ENCODE measurements around the gene SERPINB5.
A peak's percentile ranks its signal among the peaks of the same experiment; 100 is the strongest.

The SERPINB5 gene

DNA sequence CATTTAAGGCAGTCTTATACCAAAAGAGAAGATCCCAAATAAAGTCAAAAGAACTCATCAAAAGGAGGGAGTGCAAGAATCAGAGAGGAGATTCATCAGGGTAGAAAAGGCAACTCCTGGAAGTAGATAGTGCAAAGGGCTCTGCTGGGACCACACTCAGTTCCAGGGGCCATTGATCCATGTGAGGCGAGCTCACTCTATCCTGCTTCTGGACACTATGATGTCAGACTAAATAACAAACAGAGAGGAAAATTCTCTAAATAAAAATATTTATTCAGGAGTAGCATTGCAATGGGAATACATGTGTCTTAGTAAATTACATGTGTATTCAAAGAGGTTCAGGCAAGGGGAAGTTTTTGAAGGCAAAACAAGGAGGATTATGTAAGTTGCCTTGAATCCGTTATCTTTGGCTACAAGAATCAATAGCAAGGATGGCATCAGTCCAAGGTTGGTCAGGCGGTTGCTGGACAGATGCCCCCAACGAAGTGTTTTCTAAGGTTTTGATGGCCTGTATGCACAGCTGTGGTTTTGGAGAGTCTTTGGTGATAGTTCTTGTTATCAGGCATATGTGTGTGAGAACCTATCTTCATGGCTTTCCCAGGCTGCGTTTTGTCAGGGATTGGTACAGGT is 52.2 kb downstream of the SERPINB5 start:
- no peak for DNase-seq (ENCODE audit: low spot score)

DNA sequence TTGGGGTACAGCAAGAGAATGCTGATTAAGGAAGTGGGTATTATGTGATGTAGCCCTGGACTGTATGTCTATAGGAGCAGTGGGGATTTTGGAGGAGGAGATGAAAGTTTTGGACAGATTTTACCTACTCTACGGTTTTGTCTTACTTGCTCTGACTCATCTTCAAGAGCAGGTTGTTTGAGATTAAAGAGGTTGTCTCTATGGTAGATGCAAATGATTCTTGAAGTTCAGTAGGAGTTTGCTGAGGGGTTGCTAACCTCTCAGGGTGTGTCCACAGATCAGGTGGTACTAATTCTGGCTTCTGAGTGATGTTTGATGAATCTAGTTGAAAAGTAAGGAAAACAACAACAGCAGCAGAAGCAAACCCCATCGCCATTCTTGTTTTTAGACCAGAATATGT is 55.7 kb downstream of the SERPINB5 start:
- no peak for DNase-seq (ENCODE audit: low spot score)

DNA sequence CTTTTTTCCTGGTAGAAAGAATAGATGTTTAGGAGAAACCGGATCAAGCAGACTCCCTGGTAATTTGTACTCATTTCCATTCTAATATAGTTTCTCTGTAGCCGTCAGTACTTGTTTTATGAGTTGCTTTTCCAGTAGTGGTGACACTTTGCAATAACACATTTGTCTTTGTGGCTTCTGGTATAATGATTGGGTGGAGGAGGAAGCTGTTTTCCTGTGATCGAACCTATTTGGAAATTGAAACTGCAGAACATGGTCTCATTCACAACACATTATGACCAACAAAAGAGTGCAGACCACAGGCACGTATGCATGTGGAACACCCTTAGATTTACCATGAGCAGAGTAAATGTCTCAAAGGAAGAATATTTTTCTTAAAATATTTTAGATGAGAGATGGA is 57.9 kb downstream of the SERPINB5 start:
- no peak for DNase-seq (ENCODE audit: low spot score)

DNA sequence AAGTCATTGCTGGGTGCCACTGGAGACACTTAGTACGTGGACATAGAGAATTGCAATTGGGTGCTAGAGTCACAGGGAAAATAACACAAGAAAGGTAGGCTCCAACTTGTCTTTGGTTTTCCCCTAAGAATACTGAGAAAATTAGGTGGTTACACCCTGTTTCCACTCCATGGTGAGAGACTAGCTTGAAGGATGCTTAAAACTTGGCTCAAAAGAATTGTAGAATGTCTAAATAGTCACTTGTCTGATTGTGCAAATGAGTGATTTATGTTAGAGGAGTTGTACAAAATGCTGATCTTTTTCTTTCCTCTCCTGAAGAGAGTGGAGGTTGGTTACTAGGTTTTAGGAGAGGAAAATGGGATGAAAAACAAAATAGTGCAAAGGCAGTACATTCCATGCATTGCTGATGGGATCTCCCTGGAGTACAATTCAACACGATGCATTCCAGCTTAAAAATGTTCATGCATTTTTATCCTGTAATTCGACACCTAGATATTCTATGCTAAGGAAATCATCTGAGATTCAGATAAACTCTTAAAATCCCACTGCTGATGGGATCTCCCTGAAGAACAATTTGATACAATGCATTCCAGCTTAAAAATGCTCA is 63.2 kb downstream of the SERPINB5 start:
- DNase-seq (ENCODE audit: low spot score): no peak

DNA sequence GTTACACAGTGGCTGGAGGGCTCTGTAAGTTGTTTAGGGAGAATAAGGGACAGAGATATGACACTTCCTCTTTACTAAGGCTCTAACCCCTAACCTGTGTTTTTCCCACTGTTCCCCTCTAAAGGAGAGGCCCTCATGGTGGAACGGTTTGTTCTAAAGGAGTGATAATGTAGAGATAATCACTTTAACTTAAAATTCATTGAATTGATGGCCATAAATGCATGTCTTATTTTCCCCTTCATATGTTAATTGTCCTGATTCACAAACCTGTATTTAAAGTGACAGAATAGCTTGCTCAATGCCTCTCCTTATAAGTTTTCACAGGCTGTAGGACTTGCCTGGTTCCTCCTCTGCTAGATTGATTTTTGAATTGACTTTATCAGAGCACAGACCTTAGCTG is 65.3 kb downstream of the SERPINB5 start, which contains the start of gene SERPINB12:
TSS of gene SERPINB12 (plus strand) at position 301 of the 400 bp plus-strand sequence. CDS start 13,791 bp downstream, outside the sequence.
- no peak for DNase-seq (ENCODE audit: low spot score)

DNA sequence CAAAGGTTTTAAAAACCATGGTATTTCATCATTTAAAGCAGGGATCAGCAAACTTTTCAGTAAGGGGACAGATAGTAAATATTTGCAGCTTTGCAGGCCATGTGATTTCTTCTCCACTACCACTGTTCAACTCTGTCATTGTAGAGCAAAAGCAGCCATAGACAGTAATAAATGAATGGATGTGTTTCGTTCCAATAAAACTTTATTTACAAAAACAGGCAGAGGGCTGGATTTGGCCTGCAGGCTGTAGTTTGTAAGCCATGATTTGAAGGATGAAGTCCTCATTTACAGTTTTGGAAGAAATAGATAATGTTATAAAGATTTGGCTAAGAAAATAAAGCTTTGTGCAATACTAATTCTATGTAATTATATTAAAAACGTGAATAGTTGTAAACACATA is 67.3 kb downstream of the SERPINB5 start:
- DNase-seq (ENCODE audit: low spot score): no peak

DNA sequence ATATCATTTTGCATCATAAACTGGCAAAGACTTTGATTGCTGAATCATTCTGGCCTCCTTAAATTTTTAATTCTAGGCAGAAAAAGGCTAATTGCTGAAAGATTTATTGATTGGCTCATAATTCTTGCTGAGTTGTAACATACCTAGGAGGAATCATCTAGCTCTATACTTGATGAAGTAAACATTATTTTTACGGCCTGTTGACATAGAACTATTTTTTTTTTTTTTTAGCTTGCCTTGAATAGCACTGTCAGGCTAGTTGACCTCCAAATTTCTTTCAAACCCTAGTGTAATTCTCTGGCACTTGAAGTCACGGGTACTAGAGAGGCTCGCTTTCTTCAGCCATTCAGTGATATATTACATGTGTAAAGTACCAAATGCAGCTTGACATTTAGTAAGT is 68.2 kb downstream of the SERPINB5 start:
- no peak for DNase-seq (ENCODE audit: low spot score)

DNA sequence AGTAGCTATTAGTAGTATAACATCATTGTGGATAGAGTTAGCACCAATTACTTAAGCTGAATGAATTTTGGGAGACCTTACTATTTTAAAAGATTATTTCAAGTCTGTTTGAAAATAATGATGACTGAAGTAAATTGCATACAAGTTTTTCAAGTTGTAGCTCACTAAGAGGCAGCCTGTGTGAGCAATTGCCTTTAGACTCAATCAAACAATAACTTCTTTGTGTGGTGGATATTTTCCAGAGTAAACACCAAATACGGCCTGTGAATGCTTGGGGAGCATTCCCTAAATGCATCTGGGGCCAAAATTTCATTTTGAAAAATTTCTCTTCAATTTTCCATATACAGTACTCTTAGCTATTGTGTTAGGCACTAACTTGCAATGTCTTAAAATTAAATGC is 73.3 kb downstream of the SERPINB5 start:
- DNase-seq (ENCODE audit: low spot score): no peak

DNA sequence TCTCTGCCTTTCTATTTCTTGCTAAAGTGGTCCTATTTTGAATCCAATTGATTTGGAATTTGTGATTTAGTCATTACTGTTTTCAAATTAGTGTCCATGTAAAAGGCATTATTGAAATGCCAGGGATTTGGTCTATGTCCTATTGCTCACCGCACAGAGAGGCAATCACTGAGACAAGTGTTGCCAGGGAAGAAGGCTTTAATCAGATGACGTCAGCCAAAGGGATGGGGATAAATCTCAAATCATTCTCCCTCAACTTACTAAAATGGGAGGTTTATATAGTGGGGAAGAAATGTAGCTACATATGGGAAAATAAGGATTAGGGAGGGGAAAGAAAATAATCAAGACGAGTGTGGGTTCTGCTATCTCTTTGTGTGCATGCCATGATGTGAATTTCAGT is 75.0 kb downstream of the SERPINB5 start:
- DNase-seq (ENCODE audit: low spot score): no peak

DNA sequence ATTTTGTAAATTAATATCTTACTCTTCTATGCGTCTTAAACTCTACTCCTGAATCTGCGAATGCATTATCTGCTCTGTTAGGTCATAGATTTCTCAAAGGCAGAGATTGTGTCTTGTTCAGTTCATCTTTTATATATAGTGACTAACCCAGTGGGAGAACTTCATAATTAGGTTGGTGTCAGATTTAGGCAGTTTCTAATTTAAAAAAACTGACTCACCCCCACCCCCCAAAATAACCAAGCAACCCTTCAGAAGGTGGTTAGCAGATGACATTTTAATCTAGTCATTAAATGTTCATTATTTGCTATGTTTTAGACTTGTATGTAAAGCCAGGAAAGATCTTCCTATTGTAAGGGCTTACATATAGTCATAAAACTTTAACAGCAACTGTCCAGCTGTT is 75.8 kb downstream of the SERPINB5 start:
- no peak for DNase-seq (ENCODE audit: low spot score)

DNA sequence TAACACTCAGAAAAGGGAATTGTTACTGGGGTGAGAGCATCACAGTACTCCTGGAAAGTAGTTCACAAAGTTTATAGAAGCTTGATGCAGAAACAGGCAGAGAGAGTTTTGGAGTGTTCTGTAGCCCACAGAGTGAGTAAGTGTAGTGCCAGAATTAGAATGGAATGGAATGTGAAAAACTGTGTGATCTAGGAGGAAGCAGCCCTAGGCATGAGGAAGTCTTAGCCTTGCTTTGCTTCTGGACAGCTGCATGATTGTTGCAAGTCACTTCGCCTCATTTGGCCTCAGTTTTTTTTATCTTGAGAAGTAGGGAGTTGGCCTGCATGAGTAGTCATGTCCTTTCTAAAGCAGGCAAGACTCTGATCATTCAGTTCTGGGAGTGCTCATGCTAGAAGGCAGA is 76.3 kb downstream of the SERPINB5 start:
- DNase-seq (ENCODE audit: low spot score): peak; percentile 6

Data from putamen (tissue), 1 donor.